Tibial nerve (tissue), 4 donors: ENCODE measurements around the gene CADPS2. TPM values are rescaled to one million over a fixed set of nuclear protein-coding genes. Genes with fewer than 3 reads are reported as not detected.
"Not testable (repeated sequence)": the region's sequence is repeated elsewhere in the genome, so short reads cannot be mapped to it uniquely, and the experiment has no call there.

Source experiments
- DNase-seq, 2 donors: peaks; one replicate each; pipeline ENCODE4 v3.0.0-alpha.2; 2019; ENCODE audit warnings: low spot score in 2 of 2
- H3K27ac ChIP-seq, 4 donors: fragments of 200-600 bp; sonication (generic) in 3 of 4; one replicate each; pipeline ENCODE4 v1.5.1; 2017 to 2019; ENCODE audit warnings: mild to moderate bottlenecking in 1 of 4
- H3K27me3 ChIP-seq, 2 donors: fragments of 200-600 bp; sonication (generic) in 1 of 2; one replicate each; pipeline versions ENCODE4 v1.5.1 to v1.6.0; 2017 to 2019
- H3K36me3 ChIP-seq, 3 donors: fragments of 200-600 bp; sonication (generic); one replicate each; pipeline ENCODE4 v1.5.1; 2018 to 2019
- H3K4me1 ChIP-seq, 4 donors: fragments of 200-600 bp; sonication (generic) in 3 of 4; one replicate each; pipeline ENCODE4 v1.5.1; 2017 to 2019
- H3K4me3 ChIP-seq, 4 donors: fragments of 200-600 bp; sonication (generic) in 3 of 4; one replicate each; pipeline ENCODE4 v1.5.1; 2017 to 2019; ENCODE audit warnings: mild to moderate bottlenecking in 1 of 4, moderate library complexity in 1 of 4
- H3K9me3 ChIP-seq, 4 donors: fragments of 200-600 bp; sonication (generic) in 3 of 4; one replicate each; pipeline ENCODE4 v1.5.1; 2017 to 2019
- EP300 ChIP-seq, 2 donors: sonication (generic); formaldehyde crosslinking; IDR thresholded peaks; one replicate each; pipeline ENCODE4 v1.6.1; 2017; ENCODE audit warnings: antibody characterized with exemption in 2 of 2, mild to moderate bottlenecking in 1 of 2
- POLR2A ChIP-seq, 2 donors: fragments of 450-650 bp; IDR thresholded peaks; one replicate each; pipeline ENCODE4 v1.6.1; 2017; ENCODE audit warnings: antibody characterized with exemption in 2 of 2, mild to moderate bottlenecking in 2 of 2, moderate library complexity in 2 of 2
- WGBS, 2 donors: methylation state at CpG; one replicate each; pipeline ENCODE4 v1.1.5; 2018; 5-methylcytosine and 5-hydroxymethylcytosine counted together
- total RNA-seq, 4 donors: library from RNA; depleted of rRNA; stranded (reverse); fragments of >200 nt; gene quantifications; one replicate each; pipeline ENCODE4 v1.1.0, GENCODE V29; 2016
- TF ChIP-seq, protein P1 (sequence below), 5 experiments: fragments of 200-600 bp in 3 of 5; fragments of 450-650 bp in 2 of 5; sonication (generic) in 3 of 5; IDR thresholded peaks; one replicate each; pipeline ENCODE4 v1.5.1; 2016 to 2019; ENCODE audit warnings: antibody characterized with exemption in 5 of 5, mild to moderate bottlenecking in 3 of 5, moderate library complexity in 2 of 5

The CADPS2 gene
- total RNA-seq, 4 donors from 2014 or later: 20.3 to 44.4 (median 27.1) TPM

DNA sequence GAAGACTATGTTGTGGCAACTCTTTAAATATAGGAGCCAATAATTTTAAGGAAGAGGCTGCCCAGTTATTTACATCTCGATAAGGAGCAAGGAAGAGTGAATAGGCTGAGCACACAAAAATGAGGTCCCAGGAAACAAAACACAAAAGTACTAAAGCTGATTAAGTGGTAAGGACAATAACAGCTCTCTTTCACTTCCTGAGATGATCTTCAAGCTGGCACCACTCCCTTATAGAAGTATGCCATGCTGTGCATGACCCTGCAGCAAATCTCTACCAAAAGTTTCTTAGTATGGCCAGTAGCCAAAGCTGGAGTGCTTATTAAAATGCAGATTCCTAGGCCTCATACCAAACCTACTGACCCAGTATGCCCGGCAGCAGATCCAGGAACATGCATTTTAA lies 39.7 kb downstream of the CADPS2 start:
- no peaks in the 10 kb centered on the region for H3K9me3 ChIP-seq
- H3K27me3 ChIP-seq: no peaks in the 10 kb centered on the region
- H3K4me3 ChIP-seq: no peak overlapping the region
- H3K27ac ChIP-seq: no peak overlapping the region
- DNase-seq: no peak
- H3K4me1 ChIP-seq: no peaks in the 10 kb centered on the region
- WGBS, 2 donors: 68 to 74% methylated on average over 2 of the region's 2 CpGs
- TF ChIP-seq EP300 (IDR thresholded peaks at IDR 0.05) (no peak), POLR2A (IDR thresholded peaks at IDR 0.05) (no peak)
- TF ChIP-seq, protein P1, sequence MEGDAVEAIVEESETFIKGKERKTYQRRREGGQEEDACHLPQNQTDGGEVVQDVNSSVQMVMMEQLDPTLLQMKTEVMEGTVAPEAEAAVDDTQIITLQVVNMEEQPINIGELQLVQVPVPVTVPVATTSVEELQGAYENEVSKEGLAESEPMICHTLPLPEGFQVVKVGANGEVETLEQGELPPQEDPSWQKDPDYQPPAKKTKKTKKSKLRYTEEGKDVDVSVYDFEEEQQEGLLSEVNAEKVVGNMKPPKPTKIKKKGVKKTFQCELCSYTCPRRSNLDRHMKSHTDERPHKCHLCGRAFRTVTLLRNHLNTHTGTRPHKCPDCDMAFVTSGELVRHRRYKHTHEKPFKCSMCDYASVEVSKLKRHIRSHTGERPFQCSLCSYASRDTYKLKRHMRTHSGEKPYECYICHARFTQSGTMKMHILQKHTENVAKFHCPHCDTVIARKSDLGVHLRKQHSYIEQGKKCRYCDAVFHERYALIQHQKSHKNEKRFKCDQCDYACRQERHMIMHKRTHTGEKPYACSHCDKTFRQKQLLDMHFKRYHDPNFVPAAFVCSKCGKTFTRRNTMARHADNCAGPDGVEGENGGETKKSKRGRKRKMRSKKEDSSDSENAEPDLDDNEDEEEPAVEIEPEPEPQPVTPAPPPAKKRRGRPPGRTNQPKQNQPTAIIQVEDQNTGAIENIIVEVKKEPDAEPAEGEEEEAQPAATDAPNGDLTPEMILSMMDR (IDR thresholded peaks at IDR 0.05): no peak
- H3K36me3 ChIP-seq: no peaks in the 10 kb centered on the region

DNA sequence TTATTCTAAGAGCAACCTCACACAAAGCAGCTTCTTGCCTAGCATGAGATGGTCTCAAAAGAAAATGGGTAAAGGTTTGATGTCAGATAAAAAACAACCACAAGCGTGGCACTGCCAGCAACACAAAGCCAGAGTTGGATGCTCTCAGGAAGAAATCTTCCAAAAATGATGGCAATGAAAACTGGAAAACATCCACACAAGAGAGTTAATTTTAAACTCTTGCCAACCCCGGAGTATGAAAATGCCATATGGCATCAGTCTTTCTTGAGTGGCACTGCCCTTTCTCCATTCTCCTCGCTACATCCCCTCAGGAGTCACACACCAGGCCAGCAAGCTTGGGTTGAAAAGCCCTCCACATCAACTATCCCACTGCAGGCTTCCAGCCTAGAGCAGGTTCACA lies 41.0 kb downstream of the CADPS2 start:
- DNase-seq: no peak
- TF ChIP-seq, protein P1 (IDR thresholded peaks at IDR 0.05): no peak
- TF ChIP-seq POLR2A (IDR thresholded peaks at IDR 0.05): no peak
- no peak for TF ChIP-seq EP300 (IDR thresholded peaks at IDR 0.05)
- no peaks in the 10 kb centered on the region for H3K27me3 ChIP-seq
- no peak overlapping the region for H3K27ac ChIP-seq
- no peaks in the 10 kb centered on the region for H3K4me1 ChIP-seq
- WGBS, 2 donors: 93 to 98% methylated on average over 3 of the region's 3 CpGs
- no peaks in the 10 kb centered on the region for H3K36me3 ChIP-seq
- no peak overlapping the region for H3K4me3 ChIP-seq
- no peaks in the 10 kb centered on the region for H3K9me3 ChIP-seq

DNA sequence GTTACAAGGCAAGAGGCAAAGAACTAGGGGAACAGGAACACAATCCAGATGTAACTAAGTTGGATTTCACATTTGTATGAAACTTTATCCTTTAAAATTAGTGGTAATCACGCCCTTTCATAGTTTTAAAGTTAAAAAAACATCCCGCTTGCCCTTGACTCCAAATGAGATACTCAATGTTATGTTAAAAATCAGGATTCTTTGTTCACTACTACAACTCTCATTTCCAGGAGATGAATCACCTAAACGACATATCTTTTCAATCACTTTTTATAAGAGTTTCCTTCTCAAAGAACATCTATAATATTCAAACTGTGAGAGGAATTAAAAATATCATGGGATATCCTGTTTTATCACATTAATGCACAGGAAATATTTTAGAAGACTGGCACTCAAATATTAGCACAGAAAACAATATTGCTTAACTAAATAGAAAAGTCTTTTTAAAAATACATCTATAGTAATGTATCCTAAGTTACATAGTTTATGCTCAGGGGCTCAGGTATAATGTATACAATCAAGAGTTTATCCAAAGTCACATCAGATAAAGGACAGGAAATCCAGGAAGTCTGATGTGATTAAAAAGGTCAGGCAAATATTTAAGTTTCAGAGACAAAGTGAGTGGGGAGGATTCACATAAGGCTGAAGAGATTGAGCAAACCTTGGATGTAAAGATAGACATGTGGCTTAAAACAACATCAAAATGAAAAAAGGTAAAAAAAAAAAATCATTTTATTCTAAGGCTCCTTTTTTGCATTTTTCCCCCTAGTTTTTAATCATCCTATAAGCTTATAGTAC lies 41.9 kb downstream of the CADPS2 start:
- 74% methylated on average over 3 of the region's 3 CpGs for WGBS, 2 donors
- DNase-seq: no peak

DNA sequence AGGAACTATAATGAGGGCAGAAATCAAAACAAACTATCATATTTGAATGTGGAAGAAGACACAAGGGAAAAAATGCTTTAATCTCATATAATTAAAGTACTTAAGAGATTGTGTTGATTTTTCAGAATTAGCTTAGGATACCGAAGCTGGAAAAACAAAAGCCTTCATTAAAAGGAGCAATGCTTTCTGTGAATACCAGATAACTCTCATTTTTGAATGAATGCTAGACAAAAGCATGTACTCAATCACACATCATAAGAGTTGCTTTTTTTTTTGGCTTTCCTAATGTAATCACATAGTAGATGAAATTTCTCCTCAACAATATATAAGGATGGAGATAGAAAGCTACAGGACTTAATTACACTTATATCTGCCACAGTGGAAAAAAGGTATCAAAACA lies 43.3 kb downstream of the CADPS2 start:
- DNase-seq: no peak
- no peak overlapping the region for H3K27ac ChIP-seq

More for the DNA sequence above, 41.9 kb downstream of the CADPS2 start:
- no peaks in the 10 kb centered on the region for H3K27me3 ChIP-seq
- no peak overlapping the region for H3K4me3 ChIP-seq
- no peaks in the 10 kb centered on the region for H3K36me3 ChIP-seq
- H3K4me1 ChIP-seq: no peaks in the 10 kb centered on the region
- no peak overlapping the region for H3K27ac ChIP-seq
- no peak for TF ChIP-seq EP300 (IDR thresholded peaks at IDR 0.05)
- TF ChIP-seq, protein P1 (IDR thresholded peaks at IDR 0.05): no peak
- no peaks in the 10 kb centered on the region for H3K9me3 ChIP-seq

DNA sequence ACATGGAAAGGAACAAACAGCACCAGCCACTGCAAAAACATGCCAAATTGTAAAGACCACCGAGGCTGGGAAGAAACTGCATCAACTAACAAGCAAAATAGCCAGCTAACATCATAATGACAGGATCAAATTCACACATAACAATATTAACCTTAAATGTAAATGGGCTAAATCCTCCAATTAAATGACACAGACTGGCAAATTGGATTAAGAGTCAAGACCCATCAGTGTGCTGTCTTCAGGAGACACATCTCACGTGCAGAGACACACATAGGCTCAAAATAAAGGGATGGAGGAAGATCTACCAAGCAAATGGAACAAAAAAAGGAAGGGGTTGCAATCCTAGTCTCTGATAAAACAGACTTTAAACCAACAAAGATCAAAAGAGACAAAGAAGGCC lies 50.0 kb downstream of the CADPS2 start:
- not testable (repeated sequence) for DNase-seq, H3K4me1 ChIP-seq, H3K27ac ChIP-seq, H3K27me3 ChIP-seq, H3K9me3 ChIP-seq, H3K4me3 ChIP-seq, H3K36me3 ChIP-seq
- 79 to 87% methylated on average over 2 of the region's 2 CpGs for WGBS, 2 donors

More for the DNA sequence above, 43.3 kb downstream of the CADPS2 start:
- 54 to 64% methylated on average over 1 of the region's 1 CpG for WGBS, 2 donors
- no peaks in the 10 kb centered on the region for H3K9me3 ChIP-seq
- H3K4me1 ChIP-seq: no peaks in the 10 kb centered on the region
- H3K27me3 ChIP-seq: no peaks in the 10 kb centered on the region
- TF ChIP-seq POLR2A (IDR thresholded peaks at IDR 0.05) (no peak), EP300 (IDR thresholded peaks at IDR 0.05) (no peak)
- TF ChIP-seq, protein P1 (IDR thresholded peaks at IDR 0.05): no peak
- no peaks in the 10 kb centered on the region for H3K36me3 ChIP-seq
- no peak overlapping the region for H3K4me3 ChIP-seq

DNA sequence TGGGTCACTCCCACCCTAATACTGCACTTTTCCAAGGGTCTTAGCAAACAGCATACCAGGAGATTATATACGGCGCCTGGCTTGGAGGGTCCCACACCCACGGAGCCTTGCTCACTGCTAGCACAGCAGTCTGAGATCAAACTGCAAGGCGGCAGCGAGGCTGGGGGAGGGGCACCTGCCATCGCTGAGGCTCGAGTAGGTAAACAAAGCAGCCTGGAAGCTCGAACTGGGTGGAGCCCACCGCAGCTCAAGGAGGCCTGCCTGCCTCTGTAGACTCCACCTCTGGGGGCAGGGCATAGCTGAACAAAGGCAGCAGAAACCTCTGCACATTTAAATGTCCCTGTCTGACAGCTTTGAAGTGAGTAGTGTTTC lies 51.7 kb downstream of the CADPS2 start:
- not testable (repeated sequence) for H3K4me1 ChIP-seq, H3K4me3 ChIP-seq, H3K27ac ChIP-seq, H3K36me3 ChIP-seq, H3K27me3 ChIP-seq, DNase-seq, H3K9me3 ChIP-seq
- WGBS, 2 donors: 65 to 72% methylated on average over 9 of the region's 9 CpGs
